CD14-positive monocyte (primary cell): Measurements from ENCODE around the gene CARMIL1. TPM values are rescaled to one million over a fixed set of nuclear protein-coding genes. Genes with fewer than 3 reads are reported as not detected.

Source experiments
- DNase-seq, 3 donors: peaks; one replicate each; pipeline ENCODE4 v3.0.0-alpha.2; 2011 to 2022
- H2AFZ ChIP-seq: 2 replicates; pipeline ENCODE4 v1.6.0; 2012; ENCODE audit warnings: mild to moderate bottlenecking, low read depth, low read length, inconsistent platforms; ENCODE audit not compliant: insufficient read depth, poor library complexity, severe bottlenecking
- H3K27ac ChIP-seq, 2 donors: 1 replicate in 1 of 2; 2 replicates in 1 of 2; pipeline ENCODE4 v1.5.1; 2012 to 2013; ENCODE audit warnings: low read length in 2 of 2, control low read depth in 1 of 2, inconsistent platforms in 1 of 2, low read depth in 1 of 2, mild to moderate bottlenecking in 1 of 2
- H3K27me3 ChIP-seq, 2 donors: one replicate each; pipeline versions ENCODE4 v1.6.0 to v1.6.1; 2011 to 2013; ENCODE audit warnings: low read length in 2 of 2; ENCODE audit not compliant: control insufficient read depth in 2 of 2, insufficient read depth in 2 of 2
- H3K36me3 ChIP-seq, 2 donors: replicated peaks in 1 of 2; 1 replicate in 1 of 2; 2 replicates in 1 of 2; pipeline versions ENCODE4 v1.5.1 to v1.6.1; 2012 to 2013; ENCODE audit warnings: low read length in 2 of 2, control low read depth in 1 of 2, inconsistent platforms in 1 of 2, mild to moderate bottlenecking in 1 of 2; ENCODE audit not compliant: insufficient read depth in 2 of 2, control insufficient read depth in 1 of 2
- H3K4me1 ChIP-seq, 2 donors: 1 replicate in 1 of 2; 2 replicates in 1 of 2; pipeline versions ENCODE4 v1.5.1 to v1.6.1; 2012 to 2013; ENCODE audit warnings: low read length in 2 of 2, control low read depth in 1 of 2, inconsistent platforms in 1 of 2, mild to moderate bottlenecking in 1 of 2, moderate library complexity in 1 of 2; ENCODE audit not compliant: insufficient read depth in 2 of 2, control insufficient read depth in 1 of 2
- H3K4me2 ChIP-seq: replicated peaks from 2 replicates; pipeline ENCODE3; 2012; ENCODE audit warnings: low read length, moderate library complexity, mild to moderate bottlenecking; ENCODE audit not compliant: poor library complexity, severe bottlenecking; ENCODE audit errors: extremely low read depth
- H3K4me3 ChIP-seq, 3 experiments: fragments of 200-600 bp in 1 of 3; sonication (generic) in 1 of 3; replicated peaks in 1 of 3; 1 replicate in 2 of 3; 2 replicates in 1 of 3; pipeline ENCODE4 v1.5.1; 2011 to 2013; ENCODE audit warnings: low read length in 3 of 3, mild to moderate bottlenecking in 3 of 3, control low read depth in 2 of 3, low read depth in 2 of 3, inconsistent platforms in 1 of 3, moderate library complexity in 1 of 3
- H3K79me2 ChIP-seq: 2 replicates; pipeline ENCODE4 v1.6.0; 2012; ENCODE audit warnings: mild to moderate bottlenecking, control low read depth, inconsistent platforms, low read length, moderate library complexity; ENCODE audit not compliant: insufficient read depth
- H3K9ac ChIP-seq: 2 replicates; pipeline ENCODE4 v1.6.0; 2017; ENCODE audit warnings: low read length, mild to moderate bottlenecking; ENCODE audit not compliant: insufficient read depth, poor library complexity, severe bottlenecking
- H3K9me3 ChIP-seq, 2 donors: replicated peaks in 1 of 2; 1 replicate in 1 of 2; 2 replicates in 1 of 2; pipeline versions ENCODE4 v1.5.1 to v1.6.1; 2012 to 2013; ENCODE audit warnings: low read length in 2 of 2, control low read depth in 1 of 2; ENCODE audit not compliant: control insufficient read depth in 1 of 2, insufficient read depth in 1 of 2
- H4K20me1 ChIP-seq: 2 replicates; pipeline ENCODE4 v1.6.0; 2012; ENCODE audit warnings: mild to moderate bottlenecking, low read length, control low read depth, moderate library complexity; ENCODE audit not compliant: insufficient read depth
- H3K27ac Mint-ChIP-seq, 7 donors: one replicate each; pipeline ENCODE4 v1.8.0; 2020; ENCODE audit warnings: mild to moderate bottlenecking in 7 of 7, mixed read lengths in 7 of 7, moderate library complexity in 6 of 7, inconsistent platforms in 2 of 7
- H3K27me3 Mint-ChIP-seq, 3 donors: one replicate each; pipeline ENCODE4 v1.8.0; 2021 to 2022; ENCODE audit warnings: low read depth in 3 of 3, mild to moderate bottlenecking in 3 of 3, mixed read lengths in 3 of 3, moderate library complexity in 3 of 3, inconsistent platforms in 1 of 3
- H3K36me3 Mint-ChIP-seq, 2 donors: one replicate each; pipeline ENCODE4 v1.8.0; 2020; ENCODE audit warnings: mixed read lengths in 2 of 2, inconsistent platforms in 1 of 2, mild to moderate bottlenecking in 1 of 2
- H3K4me1 Mint-ChIP-seq: one replicate; pipeline ENCODE4 v1.8.0; 2020; ENCODE audit warnings: mild to moderate bottlenecking, mixed read lengths
- H3K4me3 Mint-ChIP-seq, 2 donors: one replicate each; pipeline ENCODE4 v1.8.0; 2020; ENCODE audit warnings: mild to moderate bottlenecking in 2 of 2, mixed read lengths in 2 of 2, moderate library complexity in 1 of 2
- H3K9me3 Mint-ChIP-seq, 7 donors: one replicate each; pipeline ENCODE4 v1.8.0; 2020 to 2022; ENCODE audit warnings: mixed read lengths in 7 of 7, mild to moderate bottlenecking in 6 of 7, moderate library complexity in 6 of 7, inconsistent platforms in 2 of 7
- CTCF ChIP-seq: fragments of 200-600 bp; IDR thresholded peaks from one replicate; pipeline ENCODE4 v1.8.0; 2022; ENCODE audit warnings: antibody characterized with exemption, mild to moderate bottlenecking
- WGBS: methylation state at CpG from one replicate; pipeline ENCODE4 v1.1.5; 2013; ENCODE audit warnings: missing lambda C conversion rate; ENCODE audit not compliant: insufficient coverage; 5-methylcytosine and 5-hydroxymethylcytosine counted together
- intact Hi-C, 2 donors: fragments of 100-400 bp; cut with micrococcal nuclease; formaldehyde crosslinking; loops; one replicate each; pipeline versions ENCODE4 v1.15.0 to v1.15.1; 2023
- polyA plus RNA-seq, 3 donors: library from polyadenylated mRNA; depleted of rRNA in 1 of 3; unstranded in 2 of 3; stranded (reverse) in 1 of 3; fragments of 300-500 nt in 2 of 3; fragments of >200 nt in 1 of 3; fragmentation: Illumina TruSeq in 2 of 3; gene quantifications; 1 replicate in 2 of 3; 2 replicates in 1 of 3; pipeline ENCODE4 v1.2.3, GENCODE V29; 2012 to 2021

Gene CARMIL1
- polyA plus RNA-seq, 3 donors, result 0.30 to 0.49 (median 0.41) TPM

- Mint-ChIP-seq H3K36me3 (peaks cover 0 to 2% of the 10 kb centered on the region in 2 donors), H3K27me3 (no peaks in the 10 kb centered on the region), H3K9me3 (peaks cover 0 to 2% (median 0%) of the 10 kb centered on the region in 7 donors), H3K4me3 (no peak overlapping the region), H3K4me1 (peaks cover 31% of the 10 kb centered on the region), H3K27ac (no peak overlapping the region)
- Histone ChIP-seq H3K4me1 (peaks cover 16 to 34% of the 10 kb centered on the region in 2 donors), H3K27ac (no peak overlapping the region), H3K9me3 (no peaks in the 10 kb centered on the region), H3K4me3 (no peak overlapping the region), H3K27me3 (no peaks in the 10 kb centered on the region), H4K20me1 (no peaks in the 10 kb centered on the region), H2AFZ (no peak overlapping the region), H3K79me2 (peaks cover 3% of the 10 kb centered on the region), H3K9ac (no peak overlapping the region), H3K36me3 (no peaks in the 10 kb centered on the region), H3K4me2 (no peak overlapping the region)
- DNase-seq, result no peak
- 100% methylated on average over 2 of the region's 3 CpGs for WGBS
- intact Hi-C loops, result no loop called here
- no peak for TF ChIP-seq CTCF
Observed at GRCh38 chr6:25456249-25457040, 177.3 kb downstream of the CARMIL1 start.

- no peak overlapping the region for H2AFZ ChIP-seq
- peaks cover 0 to 2% of the 10 kb centered on the region in 2 donors for H3K36me3 Mint-ChIP-seq
- H3K4me1 Mint-ChIP-seq, result peaks cover 26% of the 10 kb centered on the region
- H3K79me2 ChIP-seq, result no peaks in the 10 kb centered on the region
- H3K4me3 Mint-ChIP-seq, result no peak overlapping the region
- no peak for TF ChIP-seq CTCF
- no peak overlapping the region for H3K9ac ChIP-seq
- H3K9me3 Mint-ChIP-seq, result peaks cover 0 to 2% (median 0%) of the 10 kb centered on the region in 7 donors
- intact Hi-C loops, result no loop called here
- no peak overlapping the region for H3K4me2 ChIP-seq
- H3K4me1 ChIP-seq, result peaks cover 13 to 23% of the 10 kb centered on the region in 2 donors
- H3K9me3 ChIP-seq, result no peaks in the 10 kb centered on the region
- H3K27me3 ChIP-seq, result no peaks in the 10 kb centered on the region
- no peaks in the 10 kb centered on the region for H3K36me3 ChIP-seq
- WGBS, result 100% methylated on average over 2 of the region's 3 CpGs
- H3K27me3 Mint-ChIP-seq, result no peaks in the 10 kb centered on the region
- DNase-seq, result no peak
- H4K20me1 ChIP-seq, result no peaks in the 10 kb centered on the region
- H3K27ac Mint-ChIP-seq, result no peak overlapping the region
- H3K27ac ChIP-seq, result no peak overlapping the region
- no peak overlapping the region for H3K4me3 ChIP-seq
Observed at GRCh38 chr6:25457516-25457915, 178.3 kb downstream of the CARMIL1 start.
